ENCODE results near the gene GH2. TPM values are rescaled to one million over a fixed set of nuclear protein-coding genes. Genes with fewer than 3 reads are reported as not detected.

GH2 gene
- total RNA-seq, 8 experiments from 2014 or later, result not detected

GRCh38 chr17:63832014-63832413, 49.7 kb downstream of the GH2 start:
- ATAC-seq (replicated peaks in 6 of 8), result no peak
- H3K27ac ChIP-seq, result no peak overlapping the region
- 82 to 100% (median 94%) methylated on average over 1 to 4 of the region's 5 CpGs; no CpG with 5 or more reads in 6 of the 10 experiments for WGBS, 10 experiments

GRCh38 chr17:63831505-63831904, 50.2 kb downstream of the GH2 start:
- Histone ChIP-seq H3K4me1 (replicated peaks in 1 of 2) (peaks cover 8 to 10% of the 10 kb centered on the region in 2 donors), H3K27ac (no peak overlapping the region), H3K4me3 (no peak overlapping the region)
- no peak for ATAC-seq (replicated peaks in 6 of 8)
- in situ Hi-C loops (cut with MboI; ENCODE audit: low pct_unique_long_range_greater_than_20kb in 2 of 9, low sequenced_read_pairs in 9 of 9, unreplicated experiment in 9 of 9), result no loop called here
- 80 to 100% (median 91%) methylated on average over 1 to 7 of the region's 8 CpGs; no CpG with 5 or more reads in 4 of the 10 experiments for WGBS, 10 experiments

More at GRCh38 chr17:63832014-63832413, 49.7 kb downstream of the GH2 start:
- in situ Hi-C loops (cut with MboI; ENCODE audit: low pct_unique_long_range_greater_than_20kb in 2 of 9, low sequenced_read_pairs in 9 of 9, unreplicated experiment in 9 of 9), result no loop called here
- Histone ChIP-seq H3K4me1 (replicated peaks in 1 of 2) (peaks cover 8 to 10% of the 10 kb centered on the region in 2 donors), H3K4me3 (no peak overlapping the region)

GRCh38 chr17:63830904-63831491, 50.7 kb downstream of the GH2 start:
- no peak overlapping the region for H3K27ac ChIP-seq
- in situ Hi-C loops (cut with MboI; ENCODE audit: low pct_unique_long_range_greater_than_20kb in 2 of 9, low sequenced_read_pairs in 9 of 9, unreplicated experiment in 9 of 9), result no loop called here
- 72 to 100% (median 98%) methylated on average over 1 to 10 of the region's 15 CpGs; no CpG with 5 or more reads in 2 of the 10 experiments for WGBS, 10 experiments
- peaks cover 9 to 10% of the 10 kb centered on the region in 2 donors for H3K4me1 ChIP-seq (replicated peaks in 1 of 2)
- H3K4me3 ChIP-seq, result no peak overlapping the region
- no peak for ATAC-seq (replicated peaks in 6 of 8)

GRCh38 chr17:63830278-63830677, 51.5 kb downstream of the GH2 start:
- Histone ChIP-seq H3K4me3 (no peak overlapping the region), H3K27ac (no peak overlapping the region), H3K4me1 (replicated peaks in 1 of 2) (peaks cover 10 to 12% of the 10 kb centered on the region in 2 donors)
- 80 to 100% (median 100%) methylated on average over 1 of the region's 5 CpGs; no CpG with 5 or more reads in 6 of the 10 experiments for WGBS, 10 experiments
- in situ Hi-C loops (cut with MboI; ENCODE audit: low pct_unique_long_range_greater_than_20kb in 2 of 9, low sequenced_read_pairs in 9 of 9, unreplicated experiment in 9 of 9), result no loop called here
- ATAC-seq (replicated peaks in 6 of 8), result no peak

Other genes starting within 250 kb of the GH2 start
- 10 to 100 TPM in 5 of 8 experiments, 1 to 10 TPM in 2, under 1 TPM in 1; 0.97 to 64.4 (median 17.8) TPM for gene LIMD2, start 181.8 kb downstream of the GH2 start, total RNA-seq
- gene STRADA, start 140.1 kb downstream of the GH2 start, total RNA-seq, result 10 to 100 TPM; 23.3 to 88.1 (median 33.4) TPM
- 10 to 100 TPM; 44.4 to 93.5 (median 54.2) TPM for gene CCDC47, start 108.3 kb downstream of the GH2 start, total RNA-seq
- gene DDX42, start 107.8 kb downstream of the GH2 start, total RNA-seq, result 100 to 1,000 TPM in 3 of 8 experiments, 10 to 100 TPM in 5; 62.4 to 169 (median 85.4) TPM
- 100 to 1,000 TPM in 1 of 8 experiments, 10 to 100 TPM in 7; 27.2 to 110 (median 71.3) TPM for gene PSMC5, start 54.5 kb downstream of the GH2 start, total RNA-seq
- gene FTSJ3, start 54.3 kb downstream of the GH2 start, total RNA-seq, result 10 to 100 TPM; 26.3 to 69.5 (median 38.7) TPM
- 100 to 1,000 TPM in 1 of 8 experiments, 10 to 100 TPM in 7; 10.7 to 114 (median 24.8) TPM for gene SMARCD2, start 39.3 kb downstream of the GH2 start, total RNA-seq
- gene CSH2, start 8.3 kb downstream of the GH2 start, total RNA-seq, result under 1 TPM in 1 of 8 experiments, not detected in 7; 0.57 TPM
- gene CSH1, start 14.6 kb upstream of the GH2 start, total RNA-seq, result under 1 TPM in 2 of 8 experiments, not detected in 6; 0.24 to 0.46 TPM
- gene CSHL1, start 29.3 kb upstream of the GH2 start, total RNA-seq, result under 1 TPM in 5 of 8 experiments, not detected in 3; 0.14 to 0.45 (median 0.31) TPM
- gene GH1, start 36.9 kb upstream of the GH2 start, total RNA-seq, result not detected
- 1 to 10 TPM in 3 of 8 experiments, under 1 TPM in 4, not detected in 1; 0.14 to 2.1 (median 0.94) TPM for gene CD79B, start 50.4 kb upstream of the GH2 start, total RNA-seq
- gene SCN4A, start 91.0 kb upstream of the GH2 start, total RNA-seq, result 1 to 10 TPM in 4 of 8 experiments, under 1 TPM in 4; 0.04 to 2.1 (median 1.0) TPM
- 10 to 100 TPM in 1 of 8 experiments, 1 to 10 TPM in 1, under 1 TPM in 6; 0.36 to 25.1 (median 0.53) TPM for gene PRR29, start 116.4 kb upstream of the GH2 start, total RNA-seq
- gene ICAM2, start 138.7 kb upstream of the GH2 start, total RNA-seq, result 10 to 100 TPM in 1 of 8 experiments, 1 to 10 TPM in 2, under 1 TPM in 3, not detected in 2; 0.32 to 11.5 (median 1.0) TPM
- 10 to 100 TPM in 1 of 8 experiments, 1 to 10 TPM in 7; 2.3 to 10.4 (median 5.0) TPM for gene ERN1, start 248.2 kb upstream of the GH2 start, total RNA-seq

Measured in motor neuron (in vitro differentiated cells).